OCI-LY3 (cell line): ENCODE results near the gene DCTN3.

Experiments used
- H2AFZ ChIP-seq: fragments of 200-600, 300-600 bp; shearing (Covaris generic); 2 replicates; pipeline ENCODE4 v1.6.0; 2014; ENCODE audit warnings: antibody characterized with exemption, low read depth, low read length
- H3K27ac ChIP-seq: fragments of 200-600, 300-600 bp; sonication (generic); 2 replicates; pipeline ENCODE4 v1.5.1; 2014; ENCODE audit warnings: mild to moderate bottlenecking, low read length, moderate library complexity, mixed read lengths
- H3K27me3 ChIP-seq: fragments of 200-600, 300-600 bp; sonication (generic); 2 replicates; pipeline ENCODE4 v1.6.1; 2014; ENCODE audit warnings: low read depth, low read length, mixed read lengths
- H3K36me3 ChIP-seq: fragments of 200-600, 300-600 bp; sonication (generic); replicated peaks from 2 replicates; pipeline ENCODE3; 2014; ENCODE audit warnings: low read depth, low read length, mixed read lengths
- H3K4me1 ChIP-seq: fragments of 300-600, 200-600 bp; sonication (generic); 2 replicates; pipeline ENCODE4 v1.6.1; 2014; ENCODE audit warnings: low read length, mixed read lengths
- H3K4me2 ChIP-seq: fragments of 200-600, 300-600 bp; sonication (generic); 2 replicates; pipeline ENCODE4 v1.6.1; 2014; ENCODE audit warnings: low read length, mixed read lengths
- H3K4me3 ChIP-seq: fragments of 300-600, 200-600 bp; sonication (generic); 2 replicates; pipeline ENCODE4 v1.5.1; 2014; ENCODE audit warnings: antibody characterized with exemption, mild to moderate bottlenecking, low read length, moderate library complexity
- H3K79me2 ChIP-seq: fragments of 300-600, 200-600 bp; shearing (Covaris generic); 2 replicates; pipeline ENCODE4 v1.6.1; 2014; ENCODE audit warnings: mild to moderate bottlenecking, low read length, mixed read lengths
- H3K9ac ChIP-seq: fragments of 300-600, 200-600 bp; shearing (Covaris generic); 2 replicates; pipeline ENCODE4 v1.6.0; 2014; ENCODE audit warnings: mild to moderate bottlenecking, low read length, moderate library complexity
- H3K9me3 ChIP-seq: fragments of 200-600, 300-600 bp; shearing (Covaris generic); 2 replicates; pipeline ENCODE4 v1.6.1; 2014; ENCODE audit warnings: low read length, mixed read lengths; ENCODE audit not compliant: insufficient read depth
- H4K20me1 ChIP-seq: fragments of 200-600, 300-600 bp; sonication (generic); 2 replicates; pipeline ENCODE4 v1.6.1; 2016; ENCODE audit warnings: low read length, mixed read lengths; ENCODE audit not compliant: insufficient read depth
- EZH2phosphoT487 ChIP-seq: fragments of 200-600 bp; shearing (Covaris generic); IDR thresholded peaks from 2 replicates; pipeline ENCODE4 v1.6.1; 2018; ENCODE audit warnings: antibody characterized with exemption, mixed run types, low read depth
- TF ChIP-seq, protein P1 (sequence below): fragments of 200-600, 300-600 bp; sonication (generic); IDR thresholded peaks from 2 replicates; pipeline ENCODE4 v1.5.1; 2014; ENCODE audit warnings: antibody characterized with exemption, low read length, low read depth

DCTN3 gene

DNA sequence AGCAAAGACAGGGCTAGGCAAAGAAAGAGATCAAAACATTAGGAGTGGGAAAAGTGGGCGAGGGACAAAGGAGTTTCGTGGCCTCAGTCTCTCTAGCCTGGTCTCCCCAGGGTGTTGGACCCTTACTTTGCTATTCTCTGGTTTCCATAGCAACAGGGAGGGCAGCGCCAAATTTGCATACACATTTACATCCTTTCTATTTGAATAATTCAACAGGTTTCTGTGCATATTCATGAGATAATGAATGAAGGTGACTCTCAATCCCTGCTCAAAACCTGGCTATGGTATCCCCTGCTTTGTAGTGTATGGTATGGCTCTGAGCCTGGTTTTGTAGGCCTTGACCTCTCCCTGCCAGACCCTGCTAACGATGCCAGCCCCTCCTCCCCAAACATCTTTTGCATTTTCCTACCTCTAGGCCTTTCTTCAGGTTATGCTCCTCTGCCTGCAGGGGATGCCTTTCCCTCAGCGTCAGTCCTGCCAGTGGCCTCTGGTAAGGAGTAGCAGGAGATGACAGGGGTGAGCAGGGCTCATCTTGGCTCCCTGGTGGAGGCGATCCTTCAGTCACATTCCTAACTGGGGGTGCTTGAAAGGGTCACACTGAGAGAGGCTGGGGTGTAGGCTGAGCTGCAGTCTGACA, 18.2 kb downstream of the DCTN3 start:
- H3K9ac ChIP-seq, result no peak overlapping the region
- no peak overlapping the region for H3K4me2 ChIP-seq
- H3K27ac ChIP-seq, result no peak overlapping the region
- H3K4me1 ChIP-seq, result no peaks in the 10 kb centered on the region
- no peak overlapping the region for H3K4me3 ChIP-seq
- no peaks in the 10 kb centered on the region for H3K36me3 ChIP-seq
- H3K79me2 ChIP-seq, result no peaks in the 10 kb centered on the region
- no peak overlapping the region for H2AFZ ChIP-seq
- H3K27me3 ChIP-seq, result peaks cover 8% of the 10 kb centered on the region
- no peaks in the 10 kb centered on the region for H3K9me3 ChIP-seq
- TF ChIP-seq, protein P1, sequence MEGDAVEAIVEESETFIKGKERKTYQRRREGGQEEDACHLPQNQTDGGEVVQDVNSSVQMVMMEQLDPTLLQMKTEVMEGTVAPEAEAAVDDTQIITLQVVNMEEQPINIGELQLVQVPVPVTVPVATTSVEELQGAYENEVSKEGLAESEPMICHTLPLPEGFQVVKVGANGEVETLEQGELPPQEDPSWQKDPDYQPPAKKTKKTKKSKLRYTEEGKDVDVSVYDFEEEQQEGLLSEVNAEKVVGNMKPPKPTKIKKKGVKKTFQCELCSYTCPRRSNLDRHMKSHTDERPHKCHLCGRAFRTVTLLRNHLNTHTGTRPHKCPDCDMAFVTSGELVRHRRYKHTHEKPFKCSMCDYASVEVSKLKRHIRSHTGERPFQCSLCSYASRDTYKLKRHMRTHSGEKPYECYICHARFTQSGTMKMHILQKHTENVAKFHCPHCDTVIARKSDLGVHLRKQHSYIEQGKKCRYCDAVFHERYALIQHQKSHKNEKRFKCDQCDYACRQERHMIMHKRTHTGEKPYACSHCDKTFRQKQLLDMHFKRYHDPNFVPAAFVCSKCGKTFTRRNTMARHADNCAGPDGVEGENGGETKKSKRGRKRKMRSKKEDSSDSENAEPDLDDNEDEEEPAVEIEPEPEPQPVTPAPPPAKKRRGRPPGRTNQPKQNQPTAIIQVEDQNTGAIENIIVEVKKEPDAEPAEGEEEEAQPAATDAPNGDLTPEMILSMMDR, result no peak
- TF ChIP-seq EZH2phosphoT487, result no peak
- H4K20me1 ChIP-seq, result no peaks in the 10 kb centered on the region

DNA sequence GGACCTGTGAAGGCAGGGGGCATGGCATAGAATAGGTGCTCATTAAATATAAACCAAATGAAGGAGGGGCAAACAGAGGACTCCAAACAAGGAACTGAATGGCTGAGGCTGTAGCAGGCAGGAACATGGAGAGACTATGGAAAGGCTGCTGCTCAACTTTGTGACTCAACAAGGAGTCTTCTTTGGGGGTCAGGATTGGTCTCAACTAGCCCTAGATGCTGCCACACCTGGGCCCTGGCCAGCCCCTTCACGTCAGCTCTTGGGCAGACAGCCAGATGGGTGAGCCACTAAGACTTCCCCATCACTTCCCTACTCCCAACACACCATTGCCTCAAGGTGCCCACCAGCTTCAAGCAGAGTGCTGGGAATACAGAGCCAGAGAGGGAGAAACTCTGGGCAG, 19.4 kb downstream of the DCTN3 start:
- Histone ChIP-seq H3K4me2 (no peak overlapping the region), H3K9ac (no peak overlapping the region), H3K36me3 (no peaks in the 10 kb centered on the region), H4K20me1 (no peaks in the 10 kb centered on the region), H3K9me3 (no peaks in the 10 kb centered on the region), H3K27ac (no peak overlapping the region), H2AFZ (no peak overlapping the region), H3K79me2 (no peaks in the 10 kb centered on the region), H3K4me1 (no peaks in the 10 kb centered on the region), H3K27me3 (peaks cover 8% of the 10 kb centered on the region), H3K4me3 (no peak overlapping the region)
- TF ChIP-seq EZH2phosphoT487, result no peak
- TF ChIP-seq, protein P1, result no peak

DNA sequence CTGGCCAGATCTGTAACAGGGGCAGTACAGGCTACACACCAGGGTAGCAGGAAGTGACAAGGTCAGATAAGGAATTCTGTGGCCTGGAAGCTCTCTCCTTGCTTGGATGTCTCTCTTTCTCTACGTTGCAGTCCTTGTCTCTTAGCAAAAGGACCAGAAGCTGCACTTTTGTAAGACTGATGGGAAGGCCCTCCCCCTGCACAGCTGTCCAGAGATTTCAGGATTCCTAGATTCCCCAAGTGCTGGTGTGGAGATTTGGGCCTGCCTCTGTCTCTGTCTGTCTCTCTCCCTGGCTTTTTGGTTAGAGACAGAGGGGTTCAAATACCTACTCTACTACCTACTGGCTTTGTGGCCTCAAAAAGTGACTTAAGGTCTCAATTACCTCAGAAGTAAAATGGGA, 20.7 kb downstream of the DCTN3 start:
- no peak overlapping the region for H2AFZ ChIP-seq
- no peaks in the 10 kb centered on the region for H3K4me1 ChIP-seq
- H3K4me2 ChIP-seq, result no peak overlapping the region
- no peaks in the 10 kb centered on the region; the same call in 1 of the 2 replicates for H3K27me3 ChIP-seq
- no peaks in the 10 kb centered on the region for H3K9me3 ChIP-seq
- H3K36me3 ChIP-seq, result no peaks in the 10 kb centered on the region
- TF ChIP-seq EZH2phosphoT487, result no peak
- TF ChIP-seq, protein P1, result no peak
- no peaks in the 10 kb centered on the region for H3K79me2 ChIP-seq
- H3K4me3 ChIP-seq, result no peak overlapping the region
- no peak overlapping the region for H3K9ac ChIP-seq
- no peaks in the 10 kb centered on the region for H4K20me1 ChIP-seq
- H3K27ac ChIP-seq, result no peak overlapping the region

DNA sequence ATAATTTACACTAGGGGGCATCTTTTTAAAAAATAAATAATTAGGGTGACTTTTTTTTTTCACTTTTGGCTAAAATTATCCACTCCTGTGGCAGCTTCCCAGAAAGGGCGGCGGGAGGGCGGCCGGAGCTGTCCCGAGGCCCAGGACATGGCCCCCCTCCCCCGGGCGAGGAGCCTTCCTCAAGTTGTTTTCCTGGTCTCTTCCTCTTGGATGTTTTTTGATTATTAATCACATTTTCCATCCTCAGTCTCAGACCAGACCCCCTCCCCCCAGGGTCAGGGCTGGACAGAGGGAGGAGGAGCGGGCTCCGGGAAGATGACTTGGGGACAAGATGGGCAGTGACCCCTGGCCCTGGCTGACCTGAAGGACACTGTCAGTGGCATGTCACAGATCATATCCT, 26.1 kb downstream of the DCTN3 start:
- no peaks in the 10 kb centered on the region for H3K9me3 ChIP-seq
- H3K27me3 ChIP-seq, result no peaks in the 10 kb centered on the region; the same call in 1 of the 2 replicates
- no peaks in the 10 kb centered on the region for H3K79me2 ChIP-seq
- peaks cover 28% of the 10 kb centered on the region for H3K4me1 ChIP-seq
- H4K20me1 ChIP-seq, result no peaks in the 10 kb centered on the region
- H3K9ac ChIP-seq, result no peak overlapping the region
- no peak overlapping the region for H2AFZ ChIP-seq
- TF ChIP-seq EZH2phosphoT487, result no peak
- TF ChIP-seq, protein P1, result no peak
- no peak overlapping the region for H3K4me2 ChIP-seq
- no peak overlapping the region for H3K27ac ChIP-seq
- H3K36me3 ChIP-seq, result no peaks in the 10 kb centered on the region
- H3K4me3 ChIP-seq, result no peak overlapping the region
